ENCODE measurements around the gene STRIT1.

STRIT1 gene

GRCh38 chr3:155248531-155249187 lies 44.8 kb downstream of the STRIT1 start:
- no peak for DNase-seq (ENCODE audit: extremely low spot score)
- ChIA-PET POLR2A (no interaction called here), CTCF (no interaction called here)
- no peak for TF ChIP-seq CTCF (IDR thresholded peaks at IDR 0.05; ENCODE audit: control extremely low read depth, extremely low read depth, low read depth, missing control alignments)

DNA sequence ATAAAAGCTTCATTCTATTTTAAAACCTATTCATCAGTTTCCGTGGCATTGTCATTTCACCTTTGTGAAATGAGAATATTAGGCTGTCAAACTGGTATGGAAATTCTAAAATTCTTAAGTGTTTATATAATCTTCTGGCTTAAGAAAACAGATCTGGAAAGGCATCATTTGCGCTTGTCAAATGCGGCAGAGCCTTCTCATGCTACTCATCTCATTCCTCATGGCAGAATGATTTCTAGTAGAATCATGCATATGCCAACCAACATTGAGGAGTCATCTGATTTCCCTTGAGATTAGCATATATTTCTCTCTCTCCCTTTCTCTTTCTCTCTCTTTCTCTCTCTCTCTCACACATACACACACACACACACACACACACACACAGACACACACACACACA lies 48.8 kb downstream of the STRIT1 start:
- TF ChIP-seq CTCF (IDR thresholded peaks at IDR 0.05; ENCODE audit: control extremely low read depth, extremely low read depth, low read depth, missing control alignments) = no peak
- CTCF ChIA-PET = interaction anchor here (0.9 kb wide), 1 partner anchor 14 kb away, joined by 3 read pairs; no protein-coding TSS in a partner anchor
- DNase-seq (ENCODE audit: extremely low spot score) = no peak
- POLR2A ChIA-PET = no interaction called here

GRCh38 chr3:155244216-155244615 lies 49.3 kb downstream of the STRIT1 start:
- no peak for DNase-seq (ENCODE audit: extremely low spot score)

GRCh38 chr3:155243512-155243921 lies 50.0 kb downstream of the STRIT1 start:
- DNase-seq (ENCODE audit: extremely low spot score) = no peak
- TF ChIP-seq CTCF (IDR thresholded peaks at IDR 0.05; ENCODE audit: control extremely low read depth, extremely low read depth, low read depth, missing control alignments) = no peak
- CTCF ChIA-PET = interaction anchor here (0.7 to 1.3 kb wide), 3 partner anchors 15 to 29 kb away, joined by 3 to 4 read pairs (median 4); no protein-coding TSS in a partner anchor
- POLR2A ChIA-PET = no interaction called here

More at GRCh38 chr3:155244216-155244615, 49.3 kb downstream of the STRIT1 start:
- POLR2A ChIA-PET = no interaction called here
- TF ChIP-seq CTCF (IDR thresholded peaks at IDR 0.05; ENCODE audit: control extremely low read depth, extremely low read depth, low read depth, missing control alignments) = no peak
- CTCF ChIA-PET = interaction anchor here (0.7 to 1.3 kb wide), 3 partner anchors 15 to 30 kb away, joined by 3 to 4 read pairs (median 4); no protein-coding TSS in a partner anchor

- no peak for TF ChIP-seq CTCF (IDR thresholded peaks at IDR 0.05; ENCODE audit: control extremely low read depth, extremely low read depth, low read depth, missing control alignments)
- CTCF ChIA-PET = no interaction called here
- POLR2A ChIA-PET = no interaction called here
- DNase-seq (ENCODE audit: extremely low spot score) = no peak
Observed at GRCh38 chr3:155242342-155242741, 51.1 kb downstream of the STRIT1 start.

- ChIA-PET POLR2A (no interaction called here), CTCF (no interaction called here)
- no peak for TF ChIP-seq CTCF (IDR thresholded peaks at IDR 0.05; ENCODE audit: control extremely low read depth, extremely low read depth, low read depth, missing control alignments)
- DNase-seq (ENCODE audit: extremely low spot score) = no peak
Observed at GRCh38 chr3:155241579-155241978, 51.9 kb downstream of the STRIT1 start.
